Hepatic stellate cell (primary cell): ENCODE data around the gene MMP24OS.
"Not testable (repeated sequence)": the region's sequence is repeated elsewhere in the genome, so short reads cannot be mapped to it uniquely, and the experiment has no call there.

Experiments
- DNase-seq: peaks from one replicate; pipeline ENCODE4 v3.0.0; 2011; ENCODE audit warnings: low spot score

The MMP24OS gene

DNA sequence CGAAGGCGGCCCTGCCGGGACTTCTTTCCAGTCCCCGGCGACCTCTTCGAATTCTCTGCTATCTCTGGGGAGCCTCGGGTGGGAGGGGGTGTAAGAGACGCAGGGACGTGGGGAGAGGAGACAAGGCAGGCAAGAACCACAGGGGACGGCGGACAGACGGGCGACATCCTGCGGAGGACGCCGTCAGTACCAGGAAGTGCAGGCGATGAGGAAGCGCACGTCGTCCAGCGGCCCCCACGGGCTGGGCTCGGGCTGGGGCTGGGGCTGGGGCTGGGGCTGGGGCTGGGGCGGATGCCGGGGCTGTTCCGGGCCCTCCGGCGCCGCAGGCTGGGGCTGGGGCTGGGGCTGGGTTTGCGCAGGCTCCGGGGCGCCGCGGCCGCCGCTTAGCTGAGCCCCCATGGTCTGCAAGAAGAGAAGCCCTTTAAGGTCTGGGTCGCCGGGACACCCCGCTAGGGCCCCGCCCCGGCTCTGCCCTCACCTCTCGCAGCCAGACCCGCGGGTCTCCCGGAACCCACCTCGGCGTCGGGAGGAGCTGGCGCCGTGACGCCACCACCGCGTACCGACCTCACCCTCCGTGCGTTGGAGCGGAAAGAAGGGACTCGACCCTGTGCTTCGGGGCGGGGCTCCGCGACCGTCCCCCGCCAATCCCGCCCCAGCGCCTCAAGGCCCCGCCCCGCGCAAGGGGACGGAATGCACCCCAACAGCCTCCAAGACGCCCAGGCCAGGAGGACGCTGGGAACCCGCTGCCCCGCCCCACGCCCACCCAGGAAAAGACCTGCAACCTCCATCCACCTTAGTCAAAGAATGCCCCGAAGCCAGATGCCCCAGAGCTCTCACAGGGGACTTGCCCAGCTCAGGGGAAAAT, at the start of gene MMP24OS:
Gene MMP24OS, minus strand, starts transcription at position 592 of the 865 bp plus-strand sequence. Its CDS starts 193 bp downstream, at position 399.
- DNase-seq: peak; percentile 87

DNA sequence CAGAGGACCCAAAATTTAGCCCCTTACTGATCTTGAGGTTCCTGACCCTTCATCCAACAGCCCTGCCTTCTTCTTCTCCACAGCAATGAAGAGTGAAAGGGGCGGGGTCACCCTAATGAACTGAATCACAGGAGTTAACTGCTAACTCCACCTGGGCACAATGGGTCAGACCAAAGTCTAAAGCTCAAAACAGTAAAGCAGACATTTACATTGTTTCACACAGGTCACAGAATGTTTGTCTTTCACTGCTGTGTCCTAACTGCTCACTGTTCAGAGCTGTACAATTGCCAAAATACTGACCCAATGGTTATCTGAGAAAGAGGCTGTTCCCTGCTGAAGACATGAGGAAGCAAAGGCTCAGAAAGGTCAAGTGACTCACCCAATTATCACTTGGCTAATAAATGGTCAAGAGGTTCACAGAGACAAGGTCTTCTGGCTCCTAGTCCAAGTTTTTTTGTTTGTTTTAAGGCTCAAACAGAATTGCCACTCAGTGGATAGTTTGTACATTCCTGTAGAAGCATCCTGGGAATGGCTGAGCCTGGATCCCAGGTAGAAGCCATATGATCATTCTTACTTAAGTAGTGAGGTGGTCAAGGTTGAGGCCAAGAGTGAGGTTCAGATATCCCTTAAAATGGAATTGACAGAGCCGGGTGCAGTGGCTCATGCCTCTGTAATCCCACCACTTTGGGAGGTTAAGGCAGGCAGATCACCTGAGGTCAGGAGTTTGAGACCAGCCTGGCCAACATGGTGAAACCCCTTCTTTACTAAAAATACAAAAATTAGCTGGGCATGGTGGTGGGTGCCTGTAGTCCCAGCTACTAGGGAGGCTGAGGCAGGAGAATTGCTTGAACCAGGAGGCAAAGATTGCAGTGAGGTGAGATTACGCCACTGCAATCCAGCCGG, 49.4 kb upstream of the MMP24OS start:
- DNase-seq: no peak

DNA sequence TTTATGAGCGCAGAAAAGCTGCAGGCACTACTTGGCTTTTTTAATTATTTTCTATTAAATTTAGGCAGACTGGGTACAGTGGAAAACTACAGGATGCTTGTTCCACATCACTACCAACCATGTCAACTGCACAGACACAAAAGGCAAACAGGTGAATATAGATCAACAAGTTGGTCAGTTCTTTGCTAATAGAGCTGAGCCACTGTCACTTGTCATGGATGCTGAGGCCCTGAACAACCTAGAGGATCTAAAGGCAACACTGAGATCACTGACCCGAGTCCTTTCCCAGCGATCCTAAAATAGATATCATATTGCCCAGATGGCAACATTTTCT, 48.8 kb upstream of the MMP24OS start:
- DNase-seq: no peak

DNA sequence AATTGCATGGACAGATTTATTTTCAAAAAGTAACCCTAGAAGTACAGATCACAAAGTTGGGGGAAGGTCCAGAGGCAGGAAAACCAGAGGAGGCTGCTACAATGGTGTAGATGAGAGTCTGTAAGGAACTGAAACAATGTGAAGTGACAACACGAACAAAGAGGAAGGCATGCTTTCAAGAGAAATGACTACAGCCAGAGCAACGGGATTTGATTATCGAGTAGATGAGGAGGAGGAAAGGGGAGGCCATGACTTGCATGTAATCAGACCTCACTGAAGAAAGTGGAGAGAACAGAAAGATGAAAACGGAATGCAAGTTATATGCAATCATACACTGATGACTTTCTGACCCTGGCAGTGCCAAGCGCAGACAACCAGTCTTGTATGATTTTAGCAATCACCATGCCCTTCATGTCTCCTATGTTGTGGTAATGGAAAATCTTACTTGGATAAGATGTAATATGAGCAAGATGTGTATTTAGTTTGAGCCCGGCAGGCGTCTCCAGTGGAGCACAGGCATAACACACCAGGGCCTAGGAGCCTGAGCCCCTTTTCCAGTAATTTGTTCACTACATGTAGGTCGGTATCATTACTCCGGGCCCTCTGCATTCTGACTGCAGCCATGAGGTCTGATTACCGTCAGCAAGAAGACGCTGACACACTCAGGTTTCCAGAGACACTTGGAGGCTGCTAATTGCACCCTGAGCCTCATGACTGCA, 48.3 kb upstream of the MMP24OS start:
- DNase-seq: no peak

DNA sequence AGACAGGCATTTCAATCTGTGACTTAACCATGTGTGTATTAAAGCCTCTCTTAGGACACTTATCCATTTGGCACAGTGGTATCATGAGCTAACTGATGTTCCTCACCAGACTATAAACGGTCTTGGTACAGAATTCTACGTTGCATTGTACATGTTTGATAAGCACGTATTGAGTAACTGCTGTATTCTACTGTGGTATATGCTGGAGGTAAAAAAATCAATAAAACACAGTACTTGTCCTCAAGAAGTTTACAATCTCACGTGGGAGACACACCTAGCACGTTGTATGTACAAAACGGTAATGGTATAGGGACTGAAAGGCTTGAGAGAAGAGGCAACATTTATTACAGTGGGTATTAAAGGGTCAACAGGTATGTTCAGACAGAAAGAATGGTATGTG, 47.5 kb upstream of the MMP24OS start:
- DNase-seq: no peak

DNA sequence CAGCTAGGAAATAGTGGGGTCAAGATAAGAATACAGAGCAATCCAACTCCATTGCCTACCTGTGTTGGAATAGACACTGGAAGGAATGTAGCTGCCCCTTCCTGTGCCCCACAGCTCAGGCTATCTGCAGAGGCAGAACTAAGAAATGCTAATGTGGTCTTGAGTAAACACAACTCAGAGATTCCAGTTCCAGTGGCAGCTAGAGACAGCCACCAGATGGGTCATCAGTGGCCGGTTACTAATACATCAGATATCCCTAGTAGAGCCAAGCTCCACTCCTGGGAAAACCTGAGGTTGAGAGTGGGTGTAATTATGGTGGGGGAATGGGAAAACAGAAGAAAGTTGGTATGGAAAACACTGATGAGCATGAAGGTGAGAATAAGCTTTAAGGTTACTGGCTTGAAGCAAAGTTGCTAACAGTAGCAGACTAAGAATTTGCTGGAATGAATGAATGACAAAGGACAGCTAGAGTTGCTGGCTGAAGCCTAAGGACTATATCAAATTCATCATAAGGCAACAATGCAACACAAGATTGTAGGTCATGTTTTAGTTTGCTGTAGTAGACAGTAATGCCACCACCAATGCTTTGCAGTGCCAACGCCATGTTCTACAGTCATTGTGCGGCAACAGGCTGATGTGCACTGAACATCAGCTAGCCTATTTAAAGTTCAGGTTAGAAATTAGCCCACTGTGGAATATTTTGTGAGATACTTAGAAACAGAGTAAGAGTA, 42.6 kb upstream of the MMP24OS start:
- peak; percentile 82 for DNase-seq

DNA sequence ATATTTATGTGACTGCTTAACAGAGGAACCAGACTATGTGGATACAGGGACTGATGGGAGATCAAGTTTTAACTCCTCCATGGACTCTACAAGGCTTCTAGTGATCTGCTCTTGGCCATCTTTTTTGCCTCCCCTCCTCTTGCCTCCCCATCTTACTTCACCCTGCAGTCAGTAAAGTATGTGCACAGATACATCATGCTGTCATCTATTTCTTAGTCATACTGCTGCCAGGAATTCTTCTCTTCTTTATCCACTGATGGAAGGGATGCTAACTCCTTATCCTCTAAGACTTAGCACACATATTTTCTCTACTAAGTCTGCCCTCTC, 41.9 kb upstream of the MMP24OS start:
- peak; percentile 55 for DNase-seq

DNA sequence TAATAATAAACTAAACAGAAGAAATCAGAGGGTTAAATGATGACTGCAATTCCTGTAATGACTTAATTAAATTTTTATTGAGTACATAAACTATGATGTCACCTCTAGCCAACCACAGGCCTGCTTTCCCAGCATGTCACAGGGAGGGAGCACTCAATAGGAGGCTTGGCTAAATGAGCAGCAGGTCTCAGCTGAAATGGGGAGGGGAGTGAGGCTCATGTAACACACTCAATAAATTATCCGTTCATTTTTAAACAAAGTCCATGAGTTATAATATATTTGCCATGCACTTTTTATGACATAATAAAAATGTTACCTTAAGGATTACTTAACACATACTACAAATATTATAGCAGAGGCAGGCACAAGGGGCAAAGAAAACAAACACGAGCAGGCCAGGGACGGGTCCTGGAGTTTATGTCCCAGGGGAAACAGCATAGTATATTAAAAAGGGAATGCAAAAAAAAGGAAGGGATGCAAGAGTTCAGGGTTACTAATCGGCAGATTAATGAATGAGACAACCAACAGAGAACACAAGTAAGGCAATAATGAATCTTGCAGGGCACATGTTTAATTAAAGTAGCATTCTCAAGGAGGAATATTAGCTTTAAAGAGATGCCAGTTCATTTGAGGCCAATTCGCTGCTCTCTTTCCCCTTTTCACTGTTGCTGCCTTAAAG, 41.4 kb upstream of the MMP24OS start:
- no peak for DNase-seq

DNA sequence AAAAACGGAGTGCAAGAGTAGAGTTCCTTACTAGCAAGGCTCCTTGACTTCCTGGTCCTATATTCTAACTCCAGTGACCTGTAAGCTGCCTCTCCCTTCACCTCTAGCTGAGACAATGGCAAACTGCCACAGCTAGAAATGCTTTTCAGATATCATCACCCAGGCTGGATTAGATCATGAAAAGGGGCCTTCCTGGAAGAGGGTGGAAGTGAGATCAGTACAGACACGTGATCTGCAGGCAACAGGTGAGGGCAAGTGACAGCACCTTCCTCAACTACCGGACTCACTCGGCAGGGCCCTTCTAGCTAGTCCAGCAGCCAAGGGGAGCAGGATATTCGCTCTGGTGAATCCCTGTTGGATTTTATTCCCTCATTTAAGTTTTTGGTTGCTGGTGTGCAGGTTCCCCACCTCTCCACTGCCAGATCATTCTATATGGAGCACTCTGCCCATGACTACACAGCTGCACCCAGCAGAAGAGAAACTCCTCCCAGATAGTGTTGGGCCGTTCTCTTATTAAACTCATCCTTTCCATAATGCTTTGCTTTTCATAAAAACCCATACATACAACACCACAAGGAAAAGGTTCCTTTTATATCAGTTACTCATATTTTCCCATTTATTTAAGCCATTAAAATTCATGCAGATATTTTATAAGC, 40.7 kb upstream of the MMP24OS start:
- DNase-seq: no peak

DNA sequence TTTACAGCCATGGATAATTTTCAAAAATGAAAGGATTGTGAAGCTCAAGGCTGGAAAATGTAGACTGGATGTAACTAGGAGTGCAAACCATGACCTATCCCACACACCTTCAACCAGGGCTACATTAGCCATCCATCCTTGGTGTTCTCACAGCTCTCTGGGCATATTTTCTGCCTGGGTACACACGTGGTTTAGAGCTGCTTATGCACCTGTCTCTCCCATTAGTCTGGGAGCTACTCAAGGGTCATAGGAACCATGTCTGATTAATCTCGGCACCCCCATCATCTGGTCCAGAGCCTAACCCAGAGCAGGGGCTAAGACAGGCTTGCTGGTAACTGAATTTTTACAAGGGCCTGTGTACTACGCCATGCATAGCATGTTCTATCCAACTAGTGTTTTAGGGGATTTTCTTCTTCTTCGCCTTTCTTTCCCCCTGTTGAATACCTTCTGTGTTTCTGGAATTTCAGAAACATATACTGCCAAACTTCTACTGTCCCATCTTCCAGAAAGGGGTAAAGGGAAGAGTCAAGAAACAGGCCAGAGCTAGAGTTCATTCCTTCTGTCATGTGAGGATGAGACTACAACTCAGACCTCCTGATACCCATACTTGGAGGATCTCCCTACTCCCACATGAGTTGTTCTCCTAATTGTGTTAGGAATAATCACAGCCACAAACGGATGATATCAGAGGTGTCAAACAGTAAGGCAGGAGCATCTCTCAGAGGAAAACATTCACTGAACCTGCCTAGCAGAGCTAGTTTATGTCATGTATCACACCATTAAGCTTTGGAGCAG, 39.7 kb upstream of the MMP24OS start:
- no peak for DNase-seq

DNA sequence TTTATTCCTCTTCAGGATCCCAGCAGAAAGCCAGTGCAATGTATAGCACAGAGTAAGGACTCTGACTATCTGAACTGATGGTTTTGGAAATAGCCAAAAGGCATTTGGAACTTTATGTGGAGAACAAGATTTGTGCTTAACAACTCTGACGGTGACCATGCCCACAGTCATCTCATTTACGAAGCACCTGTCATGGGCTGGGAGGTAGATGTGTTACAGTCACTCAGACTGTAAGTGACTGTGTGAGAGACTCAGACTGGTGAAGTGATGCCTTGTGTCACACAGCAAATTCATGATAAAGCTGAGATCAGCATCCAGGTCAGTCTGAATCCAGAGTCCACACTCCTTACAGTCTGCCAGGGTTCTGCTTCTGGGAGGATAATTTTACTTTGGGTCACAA, 38.2 kb upstream of the MMP24OS start:
- DNase-seq: no peak

DNA sequence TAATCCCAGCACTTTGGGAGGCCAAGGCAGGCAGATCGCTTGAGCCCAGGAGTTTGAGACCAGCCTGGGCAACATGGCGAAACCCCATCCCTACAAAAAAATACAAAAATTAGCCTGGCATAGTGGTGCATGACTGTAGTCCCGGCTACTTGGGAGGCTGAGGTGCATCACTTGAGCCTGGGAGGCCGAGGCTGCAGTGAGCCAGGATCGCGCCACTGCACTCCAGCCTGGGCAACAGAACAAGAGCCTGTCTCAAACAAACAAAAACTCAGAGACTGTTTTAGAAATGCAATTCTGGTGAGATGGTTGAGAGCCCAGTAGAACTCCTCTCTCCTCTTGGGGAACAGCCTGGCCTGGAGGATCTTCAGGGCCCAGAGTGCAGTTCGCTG, 37.7 kb upstream of the MMP24OS start:
- DNase-seq: not testable (repeated sequence)

DNA sequence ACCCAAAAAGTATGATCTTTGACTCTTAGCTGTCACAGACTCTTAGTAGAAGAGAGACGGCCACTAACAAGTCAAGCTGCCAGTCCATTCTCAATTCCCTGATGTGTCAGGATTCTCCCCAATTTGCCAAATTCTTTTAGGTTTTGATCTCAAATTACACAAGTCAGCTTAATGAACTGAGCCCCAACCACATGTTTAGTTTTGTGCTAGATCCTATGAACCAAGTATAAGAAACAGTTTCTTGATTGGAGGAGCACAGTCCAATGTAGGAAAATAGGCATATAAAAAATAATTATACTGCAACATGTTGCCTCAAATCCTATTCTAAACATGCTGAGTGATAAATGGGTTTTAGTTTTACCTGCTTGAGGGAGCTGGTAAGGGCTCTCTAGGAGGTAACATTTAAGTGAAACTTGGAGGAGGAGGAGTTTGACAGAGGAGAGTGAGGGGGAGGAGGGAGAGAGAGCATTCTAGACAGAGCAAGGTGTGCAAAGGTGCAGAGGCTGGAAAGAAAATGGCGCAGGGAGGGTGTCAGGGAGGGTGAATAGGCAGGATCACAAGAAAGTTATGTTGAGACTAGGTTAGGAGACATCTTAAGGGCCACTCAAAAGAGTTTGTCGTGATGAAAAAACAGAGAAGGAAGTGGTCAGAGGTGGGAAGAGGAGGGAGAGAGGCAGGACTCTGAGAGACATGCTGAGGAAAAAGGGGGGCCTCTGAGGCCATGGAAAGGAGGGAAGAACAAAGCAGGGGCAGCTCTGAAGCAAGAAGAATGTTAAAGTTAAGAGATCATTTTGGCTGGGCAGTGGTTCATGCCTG, 37.1 kb upstream of the MMP24OS start:
- DNase-seq: no peak

DNA sequence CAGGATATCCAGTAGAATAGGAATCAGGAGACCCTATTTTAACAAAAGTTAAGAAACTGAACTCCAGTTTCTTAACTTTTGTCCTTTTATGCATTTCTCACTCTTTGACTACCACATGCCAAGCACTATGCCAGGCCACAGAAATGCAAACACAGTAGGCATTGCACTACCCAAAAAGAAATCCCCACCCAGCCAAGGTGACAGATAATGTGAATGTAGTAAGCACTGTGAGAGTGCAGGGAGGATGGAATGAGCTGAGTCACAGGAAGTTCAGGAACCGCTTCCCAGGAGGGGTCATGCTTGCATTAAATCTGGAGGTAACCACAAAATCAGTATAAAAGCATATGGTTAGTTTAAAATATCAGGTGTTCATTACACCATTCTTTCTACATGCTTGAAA, 34.4 kb upstream of the MMP24OS start:
- DNase-seq: peak; percentile 57

DNA sequence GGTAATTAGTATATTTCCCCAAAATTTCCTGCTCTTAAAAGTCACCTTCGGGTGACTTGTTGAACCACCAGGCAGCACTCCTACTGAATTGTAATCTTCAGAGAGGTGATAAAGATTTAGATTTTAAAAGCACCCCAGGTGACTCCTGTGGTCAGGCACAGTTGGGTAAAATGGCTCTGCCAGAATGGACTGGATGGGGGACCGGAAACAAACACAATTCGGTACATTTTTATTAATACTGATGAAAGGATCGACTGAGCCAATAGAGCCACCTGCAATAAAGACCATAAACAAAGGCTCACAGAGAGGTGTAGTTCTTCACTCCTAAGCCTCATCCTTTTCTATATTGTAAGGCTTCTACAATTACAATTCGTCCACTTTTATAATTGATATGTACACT, 33.9 kb upstream of the MMP24OS start:
- DNase-seq: no peak

DNA sequence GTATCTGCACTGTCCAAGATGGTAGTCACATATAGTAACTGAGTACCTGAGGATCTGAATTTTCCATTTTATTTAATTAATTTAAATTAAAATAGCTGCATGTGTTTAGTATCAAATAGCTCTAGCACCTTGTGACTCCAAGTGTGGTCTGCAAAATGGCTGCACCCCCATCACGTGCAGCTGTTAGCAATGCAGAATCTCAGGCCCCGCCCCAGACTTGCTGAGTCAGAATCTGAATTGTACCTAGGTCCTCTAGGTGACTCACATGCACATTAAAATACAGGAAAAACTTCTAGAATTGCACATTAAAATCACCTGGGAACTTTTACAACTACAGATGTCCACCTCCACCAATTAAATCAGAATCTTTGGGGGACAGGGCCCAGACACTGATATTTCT, 33.5 kb upstream of the MMP24OS start:
- DNase-seq: no peak

DNA sequence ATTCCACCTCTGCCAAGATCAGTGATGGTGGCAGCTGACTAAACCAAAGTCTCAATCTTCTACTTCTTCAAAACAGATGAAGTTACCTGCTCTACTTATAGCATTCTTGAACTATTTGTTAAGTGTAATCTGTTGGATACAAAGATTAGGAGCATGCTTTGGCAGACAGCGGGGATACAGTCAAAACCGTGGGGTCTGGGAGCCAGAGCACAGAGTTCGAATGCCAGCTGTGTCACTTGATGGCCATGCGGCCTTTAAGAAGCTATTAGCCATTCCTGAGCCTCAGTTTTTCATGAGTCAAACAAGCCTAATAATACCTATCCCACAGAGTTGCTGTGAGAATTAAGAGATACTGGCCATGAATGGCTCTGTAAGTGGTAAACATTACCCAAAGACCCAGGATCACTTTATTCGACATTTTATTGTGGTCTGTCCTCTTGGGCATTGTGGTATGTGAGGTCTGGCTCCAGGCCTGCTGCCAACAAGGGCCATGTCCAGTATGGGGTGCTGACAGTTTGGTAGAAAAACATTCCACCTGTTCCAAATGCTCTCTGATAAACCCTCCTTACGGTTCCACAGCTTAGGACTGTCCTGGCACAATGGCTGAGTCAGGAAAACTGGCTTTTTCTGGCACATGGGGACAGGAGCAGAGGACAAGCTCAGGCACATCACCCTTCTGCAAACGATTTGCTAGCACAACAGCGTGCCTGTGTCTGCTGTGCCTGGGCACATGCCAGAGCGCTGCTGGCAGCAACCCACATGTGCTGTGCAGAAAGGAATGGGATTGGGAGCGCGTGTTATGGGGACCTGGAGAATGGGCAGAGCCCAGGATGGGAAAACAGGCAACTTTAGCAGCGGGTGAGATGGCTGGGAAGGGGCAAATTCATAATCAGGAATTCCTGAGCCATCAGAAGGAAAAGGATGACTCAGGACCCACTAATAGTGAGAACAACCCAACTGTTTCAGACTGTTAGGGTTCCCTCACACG, 30.0 kb upstream of the MMP24OS start:
- DNase-seq: peak; percentile 59
